Measurements from ENCODE around the gene DDX50. TPM values are rescaled to one million over a fixed set of nuclear protein-coding genes. Genes with fewer than 3 reads are reported as not detected.

DDX50 gene, protein sequence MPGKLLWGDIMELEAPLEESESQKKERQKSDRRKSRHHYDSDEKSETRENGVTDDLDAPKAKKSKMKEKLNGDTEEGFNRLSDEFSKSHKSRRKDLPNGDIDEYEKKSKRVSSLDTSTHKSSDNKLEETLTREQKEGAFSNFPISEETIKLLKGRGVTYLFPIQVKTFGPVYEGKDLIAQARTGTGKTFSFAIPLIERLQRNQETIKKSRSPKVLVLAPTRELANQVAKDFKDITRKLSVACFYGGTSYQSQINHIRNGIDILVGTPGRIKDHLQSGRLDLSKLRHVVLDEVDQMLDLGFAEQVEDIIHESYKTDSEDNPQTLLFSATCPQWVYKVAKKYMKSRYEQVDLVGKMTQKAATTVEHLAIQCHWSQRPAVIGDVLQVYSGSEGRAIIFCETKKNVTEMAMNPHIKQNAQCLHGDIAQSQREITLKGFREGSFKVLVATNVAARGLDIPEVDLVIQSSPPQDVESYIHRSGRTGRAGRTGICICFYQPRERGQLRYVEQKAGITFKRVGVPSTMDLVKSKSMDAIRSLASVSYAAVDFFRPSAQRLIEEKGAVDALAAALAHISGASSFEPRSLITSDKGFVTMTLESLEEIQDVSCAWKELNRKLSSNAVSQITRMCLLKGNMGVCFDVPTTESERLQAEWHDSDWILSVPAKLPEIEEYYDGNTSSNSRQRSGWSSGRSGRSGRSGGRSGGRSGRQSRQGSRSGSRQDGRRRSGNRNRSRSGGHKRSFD
- total RNA-seq (2021) (37.1 to 43.4 TPM (median 42.9 TPM) in 3 replicates), Bru-seq, nascent RNA (percentile 76 among the genes with signal in this experiment)
- long read RNA-seq, experiment 1, transcript DDX50-201 (15 exons, 2,538 nt), result major isoform, 130 of 167 reads
- long read RNA-seq, experiment 1, partial matches to known transcripts, result 11 of 167 reads
- long read RNA-seq, experiment 1, other reads (novel, unspliced or antisense), result 26 of 167 reads
- long read RNA-seq, experiment 2, transcript DDX50-201 (15 exons, 2,538 nt), result major isoform, 34 of 62 reads
- long read RNA-seq, experiment 2, partial matches to known transcripts, result 24 of 62 reads
- long read RNA-seq, experiment 2, other reads (novel, unspliced or antisense), result 4 of 62 reads
- long read RNA-seq, experiment 3, transcript DDX50-201 (15 exons, 2,538 nt), result major isoform, 54 of 77 reads
- long read RNA-seq, experiment 3, partial matches to known transcripts, result 3 of 77 reads
- long read RNA-seq, experiment 3, other reads (novel, unspliced or antisense), result 20 of 77 reads

DNA sequence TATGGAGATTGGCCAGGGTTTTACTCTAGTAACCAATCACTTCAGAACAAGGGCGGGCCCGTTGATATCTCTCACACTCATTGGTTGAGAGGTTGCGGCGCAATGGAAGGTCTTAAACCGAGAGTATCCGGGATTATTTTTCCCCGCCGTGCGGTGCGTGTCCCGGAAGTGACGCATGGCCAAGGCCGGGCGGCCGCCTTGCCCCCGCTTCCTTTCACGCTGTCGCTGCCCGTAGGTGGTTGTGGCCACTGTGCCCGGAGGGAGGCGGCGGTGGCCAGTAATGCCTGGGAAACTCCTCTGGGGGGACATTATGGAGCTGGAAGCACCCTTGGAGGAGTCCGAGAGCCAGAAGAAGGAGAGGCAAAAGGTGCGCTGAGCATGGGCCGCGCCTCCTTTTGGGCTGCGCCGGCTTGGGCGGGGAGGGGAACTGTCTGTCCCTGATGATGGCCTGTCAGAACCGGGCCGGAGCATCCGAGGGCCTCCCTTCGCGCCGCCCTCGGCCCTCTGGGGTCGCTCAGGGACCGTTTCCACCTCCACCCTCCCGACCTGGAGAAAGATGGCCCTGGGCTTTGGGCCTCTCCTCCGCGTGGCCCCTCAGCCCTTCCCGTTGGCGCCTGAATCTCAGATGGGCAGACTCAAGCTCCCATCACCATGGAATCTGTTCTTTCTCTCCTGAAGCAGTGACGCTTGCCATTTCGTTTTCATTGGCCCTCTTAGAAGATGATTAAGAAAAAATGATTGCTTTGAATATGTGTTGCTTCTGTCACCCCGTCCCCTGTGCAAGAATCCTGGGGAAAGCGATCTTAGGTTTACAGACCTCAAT, at the start of gene DDX50:
Gene DDX50 (plus strand): TSS at position 211 of the 823 bp plus-strand sequence. CDS start 70 bp downstream, at position 281.
- Mint-ChIP-seq H3K36me3 (peaks cover 1% of the 10 kb centered on the region), H3K27me3 (ENCODE audit: low read depth) (peaks cover 6% of the 10 kb centered on the region), H3K4me1 (peaks cover 20% of the 10 kb centered on the region), H3K4me3 (peak within 1 kb of the TSS; percentile 97), H3K9me3 (no peaks in the 10 kb centered on the region), H3K27ac (peak within 1 kb of the TSS; percentile 97)
- CTCF ChIA-PET, result interaction anchor here (1.0 to 1.1 kb wide), 2 partner anchors 123 to 194 kb away, joined by 3 read pairs; no protein-coding TSS in a partner anchor
- DNase-seq (ENCODE audit: low spot score), result peak; percentile 96
- peak; percentile 97 for ATAC-seq
- POLR2A ChIA-PET, result interaction anchor here (0.6 to 1.2 kb wide), 5 partner anchors 11 to 494 kb away, joined by 3 to 4 read pairs (median 3); partner anchors contain the start of genes DDX21, DNA2, RUFY2 and STOX1
- TF ChIP-seq NFE2L1 (CRISPR knock-in tag; IDR thresholded peaks at IDR 0.05) (no peak), SOX15 (CRISPR knock-in tag; IDR thresholded peaks at IDR 0.05) (no peak), NR1H2 (CRISPR knock-in tag; IDR thresholded peaks at IDR 0.05) (peak; percentile 34; the same call in 1 of the 2 replicates), JUN (CRISPR knock-in tag; IDR thresholded peaks at IDR 0.05) (peak; percentile 42; the same call in 1 of the 2 replicates), PRRX2 (CRISPR knock-in tag; IDR thresholded peaks at IDR 0.05) (no peak), HMGXB4 (CRISPR knock-in tag; IDR thresholded peaks at IDR 0.05) (peak; percentile 49; the same call in 1 of the 2 replicates), FOXK1 (CRISPR knock-in tag; IDR thresholded peaks at IDR 0.05) (peak; percentile 71), NR2C2 (CRISPR knock-in tag; IDR thresholded peaks at IDR 0.05) (no peak), ETV6 (CRISPR knock-in tag; IDR thresholded peaks at IDR 0.05) (no peak), FOXP1 (CRISPR knock-in tag; IDR thresholded peaks at IDR 0.05; ENCODE audit: borderline replicate concordance) (peak; percentile 12; the same call in 1 of the 2 replicates), KAT7 (CRISPR knock-in tag; IDR thresholded peaks at IDR 0.05; ENCODE audit: borderline replicate concordance) (no peak), E2F5 (CRISPR knock-in tag; IDR thresholded peaks at IDR 0.05) (0 out of 2 replicates have a peak, but pooled peaks have one; percentile 6), CTCF (IDR thresholded peaks at IDR 0.05) (no peak), MXD4 (CRISPR knock-in tag; IDR thresholded peaks at IDR 0.05; ENCODE audit: borderline replicate concordance) (no peak), PRDM15 (CRISPR knock-in tag; IDR thresholded peaks at IDR 0.05) (no peak; the same call in 1 of the 2 replicates), ZNF396 (CRISPR knock-in tag; IDR thresholded peaks at IDR 0.05; ENCODE audit: borderline replicate concordance) (no peak), ZNF423 (CRISPR knock-in tag; IDR thresholded peaks at IDR 0.05) (peak; percentile 39; the same call in 1 of the 2 replicates), CREB1 (CRISPR knock-in tag; IDR thresholded peaks at IDR 0.05) (no peak), ZNF671 (CRISPR knock-in tag; IDR thresholded peaks at IDR 0.05) (no peak)
- TF ChIP-seq, protein P1, sequence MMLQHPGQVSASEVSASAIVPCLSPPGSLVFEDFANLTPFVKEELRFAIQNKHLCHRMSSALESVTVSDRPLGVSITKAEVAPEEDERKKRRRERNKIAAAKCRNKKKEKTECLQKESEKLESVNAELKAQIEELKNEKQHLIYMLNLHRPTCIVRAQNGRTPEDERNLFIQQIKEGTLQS (CRISPR knock-in tag; conservative IDR thresholded peaks at IDR 0.05), result no peak
- TF ChIP-seq, protein P2, sequence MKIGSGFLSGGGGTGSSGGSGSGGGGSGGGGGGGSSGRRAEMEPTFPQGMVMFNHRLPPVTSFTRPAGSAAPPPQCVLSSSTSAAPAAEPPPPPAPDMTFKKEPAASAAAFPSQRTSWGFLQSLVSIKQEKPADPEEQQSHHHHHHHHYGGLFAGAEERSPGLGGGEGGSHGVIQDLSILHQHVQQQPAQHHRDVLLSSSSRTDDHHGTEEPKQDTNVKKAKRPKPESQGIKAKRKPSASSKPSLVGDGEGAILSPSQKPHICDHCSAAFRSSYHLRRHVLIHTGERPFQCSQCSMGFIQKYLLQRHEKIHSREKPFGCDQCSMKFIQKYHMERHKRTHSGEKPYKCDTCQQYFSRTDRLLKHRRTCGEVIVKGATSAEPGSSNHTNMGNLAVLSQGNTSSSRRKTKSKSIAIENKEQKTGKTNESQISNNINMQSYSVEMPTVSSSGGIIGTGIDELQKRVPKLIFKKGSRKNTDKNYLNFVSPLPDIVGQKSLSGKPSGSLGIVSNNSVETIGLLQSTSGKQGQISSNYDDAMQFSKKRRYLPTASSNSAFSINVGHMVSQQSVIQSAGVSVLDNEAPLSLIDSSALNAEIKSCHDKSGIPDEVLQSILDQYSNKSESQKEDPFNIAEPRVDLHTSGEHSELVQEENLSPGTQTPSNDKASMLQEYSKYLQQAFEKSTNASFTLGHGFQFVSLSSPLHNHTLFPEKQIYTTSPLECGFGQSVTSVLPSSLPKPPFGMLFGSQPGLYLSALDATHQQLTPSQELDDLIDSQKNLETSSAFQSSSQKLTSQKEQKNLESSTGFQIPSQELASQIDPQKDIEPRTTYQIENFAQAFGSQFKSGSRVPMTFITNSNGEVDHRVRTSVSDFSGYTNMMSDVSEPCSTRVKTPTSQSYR (CRISPR knock-in tag; IDR thresholded peaks at IDR 0.05), result peak; percentile 6; the same call in 1 of the 2 replicates

All from WTC11 (cell line).